Myometrial cell (primary cell): ENCODE results near the gene PHKB. TPM values are rescaled to one million over a fixed set of nuclear protein-coding genes. Genes with fewer than 3 reads are reported as not detected.

Experiments
- total RNA-seq: library from RNA; depleted of rRNA; stranded (reverse); fragments of >200 nt; gene quantifications from 2 replicates; pipeline ENCODE4 v1.2.3, GENCODE V29; 2015

PHKB gene
- total RNA-seq, result 29.6 and 33.2 TPM in 2 replicates

GRCh38 chr16:47460711-47461597, at the start of gene PHKB, which contains the start of gene ITFG1:
Gene PHKB, plus strand, starts transcription at chr16:47461331. Its CDS starts 20 bp downstream, at chr16:47461351.
Gene ITFG1, minus strand, starts transcription at chr16:47461063. Its CDS starts 18 bp downstream, at chr16:47461045.

Other genes starting within 250 kb of the PHKB start
- gene ITFG1, start 268 bp upstream of the PHKB start, total RNA-seq, result 53.0 and 53.5 TPM in 2 replicates